Loucy (cell line): Measurements from ENCODE around the gene HPSE2.

Source experiments
- EZH2phosphoT487 ChIP-seq: fragments of 200-600 bp; IDR thresholded peaks from 2 replicates; pipeline ENCODE4 v1.6.1; 2018; ENCODE audit warnings: antibody characterized with exemption, mild to moderate bottlenecking, moderate library complexity, borderline replicate concordance
- TF ChIP-seq, protein P1 (sequence below): fragments of 200-600 bp; sonication (generic); conservative IDR thresholded peaks from 2 replicates; pipeline ENCODE4 v1.5.1; 2014; ENCODE audit warnings: mild to moderate bottlenecking, antibody characterized with exemption, low read length

DNA sequence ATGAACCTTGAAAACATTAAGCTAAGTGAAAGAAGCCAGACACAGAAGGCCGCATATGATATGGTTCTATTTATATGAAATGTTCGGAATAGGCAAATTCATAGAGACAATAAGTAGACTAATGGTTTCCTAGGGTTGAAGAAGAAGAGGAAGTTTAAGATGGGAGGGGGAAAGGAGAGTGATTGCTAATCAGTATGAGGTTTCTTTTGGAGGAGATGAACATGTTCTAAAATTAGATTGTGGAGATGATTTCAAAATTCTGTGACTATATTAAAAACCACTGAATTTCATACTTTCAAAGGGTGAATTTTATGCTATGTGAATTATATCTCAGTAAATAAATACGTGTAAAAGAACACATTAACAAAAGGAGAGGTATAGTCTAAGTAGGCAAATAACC, 612.5 kb downstream of the HPSE2 start:
- TF ChIP-seq, protein P1, sequence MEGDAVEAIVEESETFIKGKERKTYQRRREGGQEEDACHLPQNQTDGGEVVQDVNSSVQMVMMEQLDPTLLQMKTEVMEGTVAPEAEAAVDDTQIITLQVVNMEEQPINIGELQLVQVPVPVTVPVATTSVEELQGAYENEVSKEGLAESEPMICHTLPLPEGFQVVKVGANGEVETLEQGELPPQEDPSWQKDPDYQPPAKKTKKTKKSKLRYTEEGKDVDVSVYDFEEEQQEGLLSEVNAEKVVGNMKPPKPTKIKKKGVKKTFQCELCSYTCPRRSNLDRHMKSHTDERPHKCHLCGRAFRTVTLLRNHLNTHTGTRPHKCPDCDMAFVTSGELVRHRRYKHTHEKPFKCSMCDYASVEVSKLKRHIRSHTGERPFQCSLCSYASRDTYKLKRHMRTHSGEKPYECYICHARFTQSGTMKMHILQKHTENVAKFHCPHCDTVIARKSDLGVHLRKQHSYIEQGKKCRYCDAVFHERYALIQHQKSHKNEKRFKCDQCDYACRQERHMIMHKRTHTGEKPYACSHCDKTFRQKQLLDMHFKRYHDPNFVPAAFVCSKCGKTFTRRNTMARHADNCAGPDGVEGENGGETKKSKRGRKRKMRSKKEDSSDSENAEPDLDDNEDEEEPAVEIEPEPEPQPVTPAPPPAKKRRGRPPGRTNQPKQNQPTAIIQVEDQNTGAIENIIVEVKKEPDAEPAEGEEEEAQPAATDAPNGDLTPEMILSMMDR = no peak
- TF ChIP-seq EZH2phosphoT487 = no peak
